Smooth muscle cell (in vitro differentiated cells): ENCODE measurements around the gene AUTS2. TPM values are rescaled to one million over a fixed set of nuclear protein-coding genes. Genes with fewer than 3 reads are reported as not detected.

Experiments
- DNase-seq: peaks from one replicate; lab custom pipeline; 2025; ENCODE audit not compliant: unreplicated experiment; lab: John Stamatoyannopoulos, UW
- H2AFZ ChIP-seq: fragments of 200-600 bp; sonication (generic); 2 replicates; pipeline ENCODE4 v1.6.0; 2016; ENCODE audit warnings: antibody characterized with exemption, low read depth, mild to moderate bottlenecking
- H3F3A ChIP-seq: fragments of 200-600 bp; sonication (generic); 2 replicates; pipeline ENCODE4 v1.6.0; 2017; ENCODE audit warnings: antibody characterized with exemption, low read depth
- H3K27ac ChIP-seq: fragments of 200-600 bp; sonication (generic); 2 replicates; pipeline ENCODE4 v1.5.1; 2016; ENCODE audit warnings: low read depth, mild to moderate bottlenecking
- H3K27me3 ChIP-seq: fragments of 200-600 bp; sonication (generic); 2 replicates; pipeline ENCODE4 v1.6.1; 2016; ENCODE audit warnings: low read depth, mild to moderate bottlenecking
- H3K36me3 ChIP-seq: fragments of 200-600 bp; sonication (generic); 2 replicates; pipeline ENCODE4 v1.5.1; 2016; ENCODE audit warnings: low read depth
- H3K4me1 ChIP-seq: fragments of 200-600 bp; sonication (generic); 2 replicates; pipeline ENCODE4 v1.5.1; 2016; ENCODE audit warnings: low read depth
- H3K4me2 ChIP-seq: fragments of 200-600 bp; sonication (generic); 2 replicates; pipeline ENCODE4 v1.6.0; 2016; ENCODE audit warnings: mild to moderate bottlenecking
- H3K4me3 ChIP-seq: fragments of 200-600 bp; sonication (generic); 2 replicates; pipeline ENCODE4 v1.5.1; 2016; ENCODE audit warnings: mild to moderate bottlenecking
- H3K79me2 ChIP-seq: fragments of 200-600 bp; sonication (generic); 2 replicates; pipeline ENCODE4 v1.6.0; 2016; ENCODE audit warnings: low read depth, mild to moderate bottlenecking
- H3K9ac ChIP-seq: fragments of 200-600 bp; sonication (generic); 2 replicates; pipeline ENCODE4 v1.6.0; 2016; ENCODE audit warnings: low read depth
- H3K9me3 ChIP-seq: fragments of 200-600 bp; sonication (generic); replicated peaks from 2 replicates; pipeline ENCODE4 v1.5.1; 2016; ENCODE audit warnings: low read depth
- H4K20me1 ChIP-seq: fragments of 200-600 bp; sonication (generic); 2 replicates; pipeline ENCODE4 v1.6.0; 2016; ENCODE audit warnings: low read depth
- WGBS: methylation state at CpG from one replicate; pipeline ENCODE4 v1.1.7; 2016; ENCODE audit warnings: low lambda C conversion rate; 5-methylcytosine and 5-hydroxymethylcytosine counted together
- polyA plus RNA-seq: library from polyadenylated mRNA; unstranded; fragments of >200 nt; fragmentation: Nextera tagmentation; extraction: Ambion mirVana; gene quantifications from 2 replicates; pipeline ENCODE4 v1.2.1, GENCODE V29; 2016
- total RNA-seq: library from RNA; depleted of rRNA; stranded (reverse); fragments of >200 nt; gene quantifications from 2 replicates; pipeline ENCODE4 v1.2.3, GENCODE V29; 2014
- TF ChIP-seq, protein P1 (sequence below): fragments of 200-600 bp; sonication (generic); IDR thresholded peaks from 2 replicates; pipeline ENCODE4 v1.5.1; 2017; ENCODE audit warnings: borderline replicate concordance, mild to moderate bottlenecking, antibody characterized with exemption; ENCODE audit not compliant: insufficient read depth, poor library complexity, severe bottlenecking

Gene AUTS2
- total and polyA plus RNA-seq, 2 experiments from 2014 or later = 6.5 to 8.6 TPM

DNA sequence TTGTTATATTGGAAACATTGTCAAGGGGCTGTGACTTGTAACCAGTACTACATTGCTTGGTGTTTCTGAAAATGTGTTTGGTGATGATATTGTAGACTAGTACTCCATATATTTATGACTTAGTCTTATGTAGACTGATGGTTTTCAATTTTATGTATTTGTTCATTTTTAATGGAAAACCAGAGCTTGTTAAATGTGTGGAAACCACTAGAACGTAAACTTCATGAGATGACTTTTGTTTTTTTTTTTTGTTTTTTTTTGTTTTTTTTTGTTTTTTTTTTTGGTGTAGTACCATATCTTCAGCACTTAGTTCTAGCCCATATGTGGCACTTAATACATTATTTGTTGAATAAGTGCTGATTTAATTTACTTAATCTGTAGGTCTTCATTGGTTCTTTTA, 518.6 kb downstream of the AUTS2 start:
- peaks cover 6% of the 10 kb centered on the region for H3K36me3 ChIP-seq
- no peaks in the 10 kb centered on the region for H3F3A ChIP-seq
- H3K27me3 ChIP-seq = no peaks in the 10 kb centered on the region
- H3K4me1 ChIP-seq = peaks cover 6% of the 10 kb centered on the region
- 94% methylated on average over 1 of the region's 1 CpG for whole genome bisulfite sequencing
- H3K9me3 ChIP-seq = peaks cover 8% of the 10 kb centered on the region
- no peaks in the 10 kb centered on the region for H3K79me2 ChIP-seq
- H3K27ac ChIP-seq = no peak overlapping the region
- H3K4me3 ChIP-seq = no peak overlapping the region
- no peaks in the 10 kb centered on the region for H4K20me1 ChIP-seq
- no peak for DNase-seq
- no peak overlapping the region for H3K4me2 ChIP-seq
- TF ChIP-seq, protein P1, sequence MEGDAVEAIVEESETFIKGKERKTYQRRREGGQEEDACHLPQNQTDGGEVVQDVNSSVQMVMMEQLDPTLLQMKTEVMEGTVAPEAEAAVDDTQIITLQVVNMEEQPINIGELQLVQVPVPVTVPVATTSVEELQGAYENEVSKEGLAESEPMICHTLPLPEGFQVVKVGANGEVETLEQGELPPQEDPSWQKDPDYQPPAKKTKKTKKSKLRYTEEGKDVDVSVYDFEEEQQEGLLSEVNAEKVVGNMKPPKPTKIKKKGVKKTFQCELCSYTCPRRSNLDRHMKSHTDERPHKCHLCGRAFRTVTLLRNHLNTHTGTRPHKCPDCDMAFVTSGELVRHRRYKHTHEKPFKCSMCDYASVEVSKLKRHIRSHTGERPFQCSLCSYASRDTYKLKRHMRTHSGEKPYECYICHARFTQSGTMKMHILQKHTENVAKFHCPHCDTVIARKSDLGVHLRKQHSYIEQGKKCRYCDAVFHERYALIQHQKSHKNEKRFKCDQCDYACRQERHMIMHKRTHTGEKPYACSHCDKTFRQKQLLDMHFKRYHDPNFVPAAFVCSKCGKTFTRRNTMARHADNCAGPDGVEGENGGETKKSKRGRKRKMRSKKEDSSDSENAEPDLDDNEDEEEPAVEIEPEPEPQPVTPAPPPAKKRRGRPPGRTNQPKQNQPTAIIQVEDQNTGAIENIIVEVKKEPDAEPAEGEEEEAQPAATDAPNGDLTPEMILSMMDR = no peak
- no peak overlapping the region for H2AFZ ChIP-seq
- H3K9ac ChIP-seq = no peak overlapping the region

DNA sequence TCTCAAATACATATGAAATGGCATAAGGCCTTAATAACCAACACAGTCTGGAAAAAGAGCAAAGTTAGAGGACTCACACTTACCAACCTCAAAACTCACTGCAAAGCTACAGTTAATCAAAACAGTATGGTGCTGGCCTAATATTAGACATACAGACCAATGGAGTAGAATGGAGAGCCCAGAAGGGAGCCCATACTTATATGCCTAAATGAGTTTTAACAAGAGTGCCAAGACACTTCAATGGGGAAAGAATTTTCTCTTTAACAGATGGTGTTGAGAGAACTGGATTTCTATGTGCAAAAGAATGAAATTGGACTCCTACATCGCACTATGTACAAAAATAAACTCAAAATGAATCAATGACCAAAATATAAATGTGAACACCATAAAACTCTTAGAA, 522.6 kb downstream of the AUTS2 start:
- no peak overlapping the region for H3K4me3 ChIP-seq

DNA sequence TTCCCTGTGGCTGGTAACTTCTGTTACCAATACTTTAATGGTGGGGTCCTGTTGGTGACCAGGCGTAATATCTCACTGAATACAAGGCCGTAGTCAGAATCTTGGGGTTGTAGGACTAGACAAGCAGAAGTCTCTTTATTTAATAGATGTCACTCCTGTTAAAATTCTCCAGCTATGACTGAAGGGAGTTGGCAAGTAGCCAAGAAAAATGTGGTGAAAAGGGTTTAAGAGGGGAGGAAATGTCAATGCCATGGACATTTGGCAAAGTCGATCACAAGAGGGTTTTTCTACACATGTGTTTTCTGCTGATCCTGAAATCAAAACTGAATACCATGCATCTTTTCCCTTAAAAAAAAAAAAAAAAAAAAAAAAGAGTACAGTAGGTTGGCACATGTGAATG, 533.5 kb downstream of the AUTS2 start:
- DNase-seq = no peak
- Histone ChIP-seq H4K20me1 (no peaks in the 10 kb centered on the region), H3F3A (no peaks in the 10 kb centered on the region), H3K27ac (no peak overlapping the region), H3K9me3 (no peaks in the 10 kb centered on the region), H3K79me2 (no peaks in the 10 kb centered on the region), H2AFZ (no peak overlapping the region), H3K4me1 (no peaks in the 10 kb centered on the region), H3K9ac (no peak overlapping the region), H3K36me3 (no peaks in the 10 kb centered on the region), H3K27me3 (peaks cover 50% of the 10 kb centered on the region), H3K4me2 (no peak overlapping the region), H3K4me3 (no peak overlapping the region)
- TF ChIP-seq, protein P1 = no peak
- WGBS = 62% methylated on average over 3 of the region's 3 CpGs

More for the DNA sequence above, 522.6 kb downstream of the AUTS2 start:
- Histone ChIP-seq H3K27me3 (no peaks in the 10 kb centered on the region), H3K9me3 (peaks cover 8% of the 10 kb centered on the region), H4K20me1 (no peaks in the 10 kb centered on the region), H3K9ac (no peak overlapping the region), H3K36me3 (peaks cover 6% of the 10 kb centered on the region), H3F3A (no peaks in the 10 kb centered on the region), H3K4me1 (peaks cover 6% of the 10 kb centered on the region), H3K27ac (no peak overlapping the region), H2AFZ (no peak overlapping the region), H3K4me2 (no peak overlapping the region), H3K79me2 (no peaks in the 10 kb centered on the region)
- TF ChIP-seq, protein P1 = no peak
- 100% methylated on average over 1 of the region's 1 CpG for WGBS
- no peak for DNase-seq

DNA sequence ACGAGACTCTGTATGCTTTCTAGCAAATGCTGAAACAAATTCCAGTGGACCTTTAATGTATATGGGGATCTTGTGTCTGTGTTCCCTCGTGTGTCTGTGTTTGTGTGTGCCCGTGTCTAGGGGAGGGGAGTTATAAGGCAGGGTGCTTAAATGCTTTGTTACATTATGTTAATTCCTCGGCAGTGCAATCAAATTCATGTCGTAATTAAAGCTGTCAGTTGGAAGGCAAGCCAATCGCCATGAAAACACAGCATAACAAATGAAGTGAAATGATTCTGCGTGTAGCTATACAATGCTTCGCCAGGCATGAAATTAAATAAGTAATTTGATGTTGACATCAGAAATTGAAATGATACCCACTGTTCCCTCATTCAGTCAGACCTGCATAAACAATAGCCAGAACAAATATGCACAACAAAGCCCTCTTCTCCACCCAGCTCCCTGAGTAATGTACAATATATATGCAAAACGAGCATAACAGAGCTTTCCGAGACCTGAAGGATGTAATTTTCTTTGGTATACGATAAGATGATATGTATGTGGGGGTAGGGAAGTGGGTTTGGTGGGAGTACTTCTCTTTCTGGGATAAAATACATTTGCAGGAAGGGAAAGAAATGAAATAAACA, 534.1 kb downstream of the AUTS2 start:
- Histone ChIP-seq H3K4me1 (no peaks in the 10 kb centered on the region), H3K36me3 (no peaks in the 10 kb centered on the region), H3K27ac (no peak overlapping the region), H3K9me3 (no peaks in the 10 kb centered on the region), H4K20me1 (no peaks in the 10 kb centered on the region), H3K27me3 (peaks cover 56% of the 10 kb centered on the region), H2AFZ (no peak overlapping the region), H3K4me3 (no peak overlapping the region), H3K9ac (no peak overlapping the region), H3K79me2 (no peaks in the 10 kb centered on the region), H3K4me2 (no peak overlapping the region), H3F3A (no peaks in the 10 kb centered on the region)
- WGBS = 91% methylated on average over 11 of the region's 11 CpGs
- DNase-seq = no peak
- TF ChIP-seq, protein P1 = no peak
